Uterus (tissue), 2 donors: ENCODE measurements around the gene RPL21.

ENCODE experiments used
- CTCF ChIP-seq, 4 experiments: fragments of 200-600 bp in 2 of 4; fragments of 450-650 bp in 2 of 4; sonication (generic) in 2 of 4; IDR thresholded peaks; one replicate each; pipeline ENCODE4 v1.5.1; 2016 to 2019; ENCODE audit warnings: antibody characterized with exemption in 4 of 4, mild to moderate bottlenecking in 2 of 4, moderate library complexity in 1 of 4
- POLR2A ChIP-seq, 2 donors: fragments of 450-650 bp; IDR thresholded peaks; one replicate each; pipeline ENCODE4 v1.6.1; 2016; ENCODE audit warnings: antibody characterized with exemption in 2 of 2, mild to moderate bottlenecking in 1 of 2, moderate library complexity in 1 of 2

- no peak for TF ChIP-seq CTCF (IDR thresholded peaks at IDR 0.05)
- no peak for TF ChIP-seq POLR2A (IDR thresholded peaks at IDR 0.05)
These were observed 37.8 kb downstream of the RPL21 start for GRCh38 chr13:27289011-27289665.
